Osteocyte (in vitro differentiated cells): ENCODE results near the gene PXN. TPM values are rescaled to one million over a fixed set of nuclear protein-coding genes. Genes with fewer than 3 reads are reported as not detected.

Experiments used
- DNase-seq: peaks from one replicate; pipeline ENCODE4 v3.0.0; 2021; ENCODE audit warnings: mixed read lengths; ENCODE audit not compliant: unreplicated experiment; ENCODE audit errors: extremely low spot score
- H3K27ac Mint-ChIP-seq: one replicate; pipeline ENCODE4 v1.8.0; 2021; ENCODE audit warnings: mild to moderate bottlenecking, mixed read lengths; ENCODE audit not compliant: unreplicated experiment
- H3K27me3 Mint-ChIP-seq: one replicate; pipeline ENCODE4 v1.8.0; 2021; ENCODE audit warnings: mixed read lengths; ENCODE audit not compliant: unreplicated experiment
- H3K36me3 Mint-ChIP-seq: one replicate; pipeline ENCODE4 v1.8.0; 2021; ENCODE audit warnings: mixed read lengths; ENCODE audit not compliant: unreplicated experiment
- H3K4me1 Mint-ChIP-seq: one replicate; pipeline ENCODE4 v1.8.0; 2021; ENCODE audit warnings: mixed read lengths; ENCODE audit not compliant: unreplicated experiment
- H3K4me3 Mint-ChIP-seq: one replicate; pipeline ENCODE4 v1.8.0; 2021; ENCODE audit warnings: mild to moderate bottlenecking, moderate library complexity, mixed read lengths; ENCODE audit not compliant: unreplicated experiment
- H3K9me3 Mint-ChIP-seq: one replicate; pipeline ENCODE4 v1.8.0; 2021; ENCODE audit warnings: mixed read lengths; ENCODE audit not compliant: unreplicated experiment
- total RNA-seq: library from RNA; stranded (reverse); gene quantifications from 2 replicates; pipeline ENCODE4 v1.2.1, GENCODE V29; 2021
- TF ChIP-seq, protein P1 (sequence below): fragments of 200-600 bp; sonication (generic); IDR thresholded peaks from 2 replicates; pipeline ENCODE4 v1.5.0; 2021; ENCODE audit warnings: antibody characterized with exemption, mild to moderate bottlenecking, moderate library complexity

The PXN gene
- total RNA-seq, 1 donor from 2014 or later = 79.9 TPM

DNA sequence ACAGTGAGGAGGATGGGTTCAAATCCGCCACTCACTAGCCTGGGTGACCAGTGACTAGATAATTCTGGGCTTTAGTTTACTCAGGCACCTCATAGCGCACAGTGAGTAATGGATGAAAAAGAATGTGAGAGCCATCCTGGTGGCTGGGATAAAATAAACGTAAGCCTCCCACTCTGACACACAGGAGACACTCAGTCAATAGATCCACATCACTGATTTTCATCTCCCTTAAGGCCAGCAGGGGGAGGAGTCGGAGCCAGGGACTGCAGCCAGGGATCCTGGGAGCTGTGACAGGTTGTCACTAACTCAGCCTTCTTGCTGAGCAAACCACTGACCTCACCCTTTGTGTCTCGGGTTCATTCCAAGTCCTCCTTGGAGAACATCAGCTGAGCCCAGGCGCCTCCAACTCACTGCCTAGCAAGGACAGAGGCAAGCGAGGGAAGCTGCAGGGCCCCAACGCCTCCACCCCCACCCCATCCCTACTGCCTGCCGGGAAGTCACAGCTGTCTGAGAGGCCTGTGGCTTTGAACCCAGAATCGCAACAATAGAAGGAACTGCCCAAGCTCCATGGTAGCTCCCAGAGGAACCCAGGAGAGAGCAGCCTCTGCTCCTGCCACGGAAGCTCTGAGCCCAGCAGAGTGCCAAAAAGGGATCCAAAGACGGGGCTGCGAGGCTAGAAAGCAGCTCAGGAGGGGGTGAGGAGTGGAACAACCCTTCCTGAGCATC, 30.7 kb downstream of the PXN start:
- Mint-ChIP-seq H3K9me3 (no peaks in the 10 kb centered on the region), H3K36me3 (no peaks in the 10 kb centered on the region), H3K27me3 (no peaks in the 10 kb centered on the region), H3K27ac (peak overlapping the region; percentile 94), H3K4me1 (peaks cover 84% of the 10 kb centered on the region), H3K4me3 (no peak overlapping the region)
- TF ChIP-seq, protein P1, sequence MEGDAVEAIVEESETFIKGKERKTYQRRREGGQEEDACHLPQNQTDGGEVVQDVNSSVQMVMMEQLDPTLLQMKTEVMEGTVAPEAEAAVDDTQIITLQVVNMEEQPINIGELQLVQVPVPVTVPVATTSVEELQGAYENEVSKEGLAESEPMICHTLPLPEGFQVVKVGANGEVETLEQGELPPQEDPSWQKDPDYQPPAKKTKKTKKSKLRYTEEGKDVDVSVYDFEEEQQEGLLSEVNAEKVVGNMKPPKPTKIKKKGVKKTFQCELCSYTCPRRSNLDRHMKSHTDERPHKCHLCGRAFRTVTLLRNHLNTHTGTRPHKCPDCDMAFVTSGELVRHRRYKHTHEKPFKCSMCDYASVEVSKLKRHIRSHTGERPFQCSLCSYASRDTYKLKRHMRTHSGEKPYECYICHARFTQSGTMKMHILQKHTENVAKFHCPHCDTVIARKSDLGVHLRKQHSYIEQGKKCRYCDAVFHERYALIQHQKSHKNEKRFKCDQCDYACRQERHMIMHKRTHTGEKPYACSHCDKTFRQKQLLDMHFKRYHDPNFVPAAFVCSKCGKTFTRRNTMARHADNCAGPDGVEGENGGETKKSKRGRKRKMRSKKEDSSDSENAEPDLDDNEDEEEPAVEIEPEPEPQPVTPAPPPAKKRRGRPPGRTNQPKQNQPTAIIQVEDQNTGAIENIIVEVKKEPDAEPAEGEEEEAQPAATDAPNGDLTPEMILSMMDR = peak; percentile 64
- DNase-seq = no peak

DNA sequence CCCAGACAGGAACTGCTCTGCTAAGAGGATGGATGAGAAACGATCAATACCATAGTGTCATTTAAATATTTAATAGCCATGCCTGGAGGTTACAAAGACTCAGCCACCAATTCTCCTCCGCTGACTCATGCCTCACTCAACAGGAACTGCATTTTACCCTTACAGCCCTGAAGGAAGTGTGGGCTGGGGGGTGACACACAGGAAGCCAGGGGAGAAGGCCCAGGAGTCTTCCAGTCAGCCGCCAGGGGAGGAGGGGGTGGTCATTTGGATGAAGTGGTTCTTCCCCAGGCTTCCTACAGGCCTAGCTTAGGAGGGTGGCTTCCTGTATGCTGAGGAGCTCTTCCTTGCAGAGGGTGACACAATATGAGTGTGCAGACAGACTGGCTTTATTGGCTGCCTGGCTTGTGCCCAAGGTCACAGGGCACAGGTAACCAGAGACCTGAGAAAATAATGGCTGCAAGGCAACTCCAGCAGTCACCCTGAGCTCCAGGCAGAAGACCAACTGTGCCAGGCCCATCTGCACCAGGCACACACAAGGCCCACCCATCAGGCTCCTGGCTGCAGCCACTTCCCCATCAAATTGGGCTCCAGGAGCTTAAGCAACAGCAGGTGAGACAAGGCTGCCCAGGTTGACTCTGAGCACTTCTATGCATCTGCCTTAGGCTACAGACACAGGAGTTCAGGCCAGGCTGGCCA, 34.1 kb downstream of the PXN start:
- DNase-seq = no peak
- Mint-ChIP-seq H3K27me3 (no peaks in the 10 kb centered on the region), H3K4me3 (peak overlapping the region; percentile 46), H3K9me3 (no peaks in the 10 kb centered on the region), H3K36me3 (no peaks in the 10 kb centered on the region), H3K4me1 (peaks cover 90% of the 10 kb centered on the region), H3K27ac (peak overlapping the region; percentile 94)
- TF ChIP-seq, protein P1 = peak; percentile 14

DNA sequence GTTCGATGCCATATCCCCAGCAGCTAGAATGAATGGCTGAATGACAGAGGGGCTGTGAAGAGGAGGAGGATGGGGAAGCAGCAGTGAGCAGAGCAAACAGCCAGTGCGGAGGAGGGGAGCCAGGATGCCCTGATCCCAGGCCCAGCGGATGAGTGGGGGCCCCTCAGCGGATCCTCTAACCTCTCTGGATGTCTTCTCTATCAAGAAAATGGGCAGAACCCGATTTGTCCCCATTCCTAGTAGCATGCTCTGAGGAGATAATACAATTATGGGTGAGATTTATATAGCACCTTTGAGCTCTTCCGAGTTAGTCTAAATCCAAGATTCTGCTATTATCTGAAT, 34.6 kb downstream of the PXN start:
- TF ChIP-seq, protein P1 = no peak
- Mint-ChIP-seq H3K27ac (peak overlapping the region; percentile 94), H3K27me3 (no peaks in the 10 kb centered on the region), H3K9me3 (no peaks in the 10 kb centered on the region), H3K36me3 (no peaks in the 10 kb centered on the region), H3K4me3 (peak overlapping the region; percentile 46), H3K4me1 (peaks cover 89% of the 10 kb centered on the region)
- no peak for DNase-seq

DNA sequence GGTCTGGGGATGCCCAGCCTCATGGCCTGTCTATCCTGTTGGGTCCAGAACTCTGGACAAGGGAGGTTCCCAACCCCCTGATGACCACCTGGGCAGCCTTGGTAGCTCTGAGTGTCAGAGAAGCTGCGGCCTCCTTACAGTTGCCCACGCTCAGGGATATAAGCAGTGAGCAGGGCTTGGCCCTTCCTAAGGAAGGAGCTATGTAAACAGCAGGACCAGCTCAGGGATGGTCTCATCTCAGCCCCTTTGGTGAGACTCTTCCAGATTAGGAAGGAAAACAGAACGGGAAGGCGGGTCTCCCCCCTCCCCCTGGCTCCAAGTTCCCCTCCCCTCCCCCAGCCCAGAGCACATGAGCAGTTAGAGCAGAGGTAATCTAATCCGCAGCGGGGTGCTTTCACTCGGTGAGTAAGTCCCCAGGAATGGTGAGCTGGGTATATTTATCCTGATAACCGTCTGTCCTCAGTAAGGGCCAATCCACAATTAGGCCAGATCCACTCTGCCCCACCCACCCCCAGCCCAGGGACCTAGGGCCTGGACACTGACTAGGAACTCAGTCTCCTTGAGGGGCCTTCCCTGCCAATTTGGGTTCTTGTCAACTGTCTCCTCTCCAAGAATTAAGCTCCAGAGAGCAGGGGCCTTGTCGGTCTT, 35.1 kb downstream of the PXN start:
- peak overlapping the region; percentile 22 for H3K4me3 Mint-ChIP-seq
- no peak for DNase-seq
- peaks cover 89% of the 10 kb centered on the region for H3K4me1 Mint-ChIP-seq
- no peaks in the 10 kb centered on the region for H3K36me3 Mint-ChIP-seq
- H3K9me3 Mint-ChIP-seq = no peaks in the 10 kb centered on the region
- peak overlapping the region; percentile 94 for H3K27ac Mint-ChIP-seq
- TF ChIP-seq, protein P1 = no peak
- H3K27me3 Mint-ChIP-seq = no peaks in the 10 kb centered on the region
